Skeletal muscle tissue (tissue), 4 donors: ENCODE results near the gene OVCA2. TPM values are rescaled to one million over a fixed set of nuclear protein-coding genes. Genes with fewer than 3 reads are reported as not detected.
A peak's percentile ranks its signal among the peaks of the same experiment; 100 is the strongest.

ENCODE experiments used
- H3K27ac ChIP-seq: one replicate; pipeline ENCODE4 v1.7.0; 2013; ENCODE audit warnings: mild to moderate bottlenecking, low read depth, low read length, inconsistent platforms
- H3K27me3 ChIP-seq, 3 donors: one replicate each; pipeline ENCODE4 v1.7.0; 2013; ENCODE audit warnings: low read length in 3 of 3; ENCODE audit not compliant: control insufficient read depth in 3 of 3, insufficient read depth in 3 of 3
- H3K36me3 ChIP-seq, 3 donors: one replicate each; pipeline ENCODE4 v1.7.0; 2013; ENCODE audit warnings: low read length in 3 of 3; ENCODE audit not compliant: control insufficient read depth in 3 of 3, insufficient read depth in 3 of 3
- H3K4me1 ChIP-seq, 3 donors: one replicate each; pipeline ENCODE4 v1.7.0; 2013; ENCODE audit warnings: low read length in 3 of 3, mild to moderate bottlenecking in 3 of 3; ENCODE audit not compliant: control insufficient read depth in 3 of 3, insufficient read depth in 3 of 3
- H3K4me3 ChIP-seq, 3 donors: one replicate each; pipeline ENCODE4 v1.7.0; 2013; ENCODE audit warnings: low read length in 3 of 3
- H3K9ac ChIP-seq, 3 donors: one replicate each; pipeline ENCODE4 v1.7.0; 2013; ENCODE audit warnings: low read length in 3 of 3, mild to moderate bottlenecking in 3 of 3, moderate library complexity in 2 of 3, low read depth in 1 of 3
- H3K9me3 ChIP-seq, 3 donors: one replicate each; pipeline ENCODE4 v1.7.0; 2013; ENCODE audit warnings: low read length in 3 of 3; ENCODE audit not compliant: control insufficient read depth in 3 of 3
- total RNA-seq: library from RNA; depleted of rRNA; stranded (reverse); fragments of >200 nt; gene quantifications from one replicate; pipeline ENCODE4 v1.2.3, GENCODE V29; 2014
- donor health status: Osteomylitis.

The OVCA2 gene
- total RNA-seq, 1 donor from 2014 or later = 24.0 TPM

DNA sequence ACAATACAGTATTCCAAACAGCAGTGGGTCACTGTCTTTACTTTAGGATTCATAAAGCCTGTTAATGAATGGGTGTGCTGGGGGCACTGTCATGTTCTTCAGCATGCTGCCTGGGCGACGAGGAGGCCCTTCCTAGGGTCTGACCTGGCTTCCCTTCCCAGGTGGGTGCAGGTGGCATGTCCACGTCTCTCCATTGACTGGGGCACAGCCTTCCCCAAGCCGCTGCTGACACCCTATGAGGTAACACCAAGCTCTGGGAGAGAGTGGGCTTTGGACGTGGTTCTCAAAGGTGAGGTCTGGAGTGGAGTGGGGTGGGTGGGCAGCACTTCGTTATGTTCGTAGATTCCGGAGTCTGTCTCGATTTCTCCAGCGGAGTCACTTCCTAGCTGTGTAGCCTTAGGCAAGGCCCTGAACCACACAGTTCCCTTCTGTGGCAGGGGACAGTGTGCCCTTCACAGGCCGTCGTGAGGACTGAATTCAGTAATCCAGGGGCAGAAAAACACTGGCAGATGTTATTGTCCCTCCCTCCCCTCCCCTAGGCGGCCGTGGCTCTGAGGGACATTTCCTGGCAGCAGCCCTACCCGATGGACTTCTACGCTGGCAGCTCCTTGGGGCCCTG is 771 bp upstream of the OVCA2 start:
- H3K27ac ChIP-seq = peak overlapping the region; percentile 86

DNA sequence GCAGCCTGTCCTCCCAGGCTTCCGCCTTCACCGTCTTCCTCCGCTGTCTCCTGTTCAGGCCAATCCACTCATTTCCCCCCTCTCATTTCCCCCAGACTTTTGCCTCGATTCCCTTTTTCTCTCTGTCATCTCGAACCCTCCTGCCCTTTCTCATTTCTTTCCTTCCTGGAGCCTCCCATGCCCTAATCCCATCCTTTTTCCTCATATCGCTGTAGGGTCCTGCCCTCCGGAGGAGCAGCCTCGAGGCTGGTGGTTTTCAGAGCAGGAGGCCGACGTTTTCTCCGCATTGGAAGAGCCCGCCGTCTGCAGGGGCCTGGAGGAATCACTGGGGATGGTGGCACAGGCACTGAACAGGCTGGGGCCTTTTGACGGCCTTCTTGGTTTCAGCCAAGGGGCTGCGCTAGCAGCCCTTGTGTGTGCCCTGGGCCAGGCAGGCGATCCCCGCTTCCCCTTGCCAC is 597 bp downstream of the OVCA2 start:
- Histone ChIP-seq H3K27ac (peak overlapping the region; percentile 86), H3K36me3 (peaks cover 36 to 37% (median 37%) of the 10 kb centered on the region in 3 donors), H3K9me3 (no peaks in the 10 kb centered on the region), H3K4me1 (peaks cover 17 to 35% (median 24%) of the 10 kb centered on the region in 3 donors), H3K27me3 (no peaks in the 10 kb centered on the region), H3K4me3 (peak overlapping the region; percentile 83 to 92 (median 90)), H3K9ac (peak overlapping the region; percentile 85 to 89 (median 87))

More for the DNA sequence above, 771 bp upstream of the OVCA2 start:
- Histone ChIP-seq H3K27me3 (no peaks in the 10 kb centered on the region), H3K9ac (peak overlapping the region in 2 of 3 donors; percentile 87 to 89), H3K4me1 (peaks cover 17 to 35% (median 24%) of the 10 kb centered on the region in 3 donors), H3K9me3 (no peaks in the 10 kb centered on the region), H3K36me3 (peaks cover 49 to 51% (median 50%) of the 10 kb centered on the region in 3 donors), H3K4me3 (peak overlapping the region; percentile 71 to 90 (median 83))

DNA sequence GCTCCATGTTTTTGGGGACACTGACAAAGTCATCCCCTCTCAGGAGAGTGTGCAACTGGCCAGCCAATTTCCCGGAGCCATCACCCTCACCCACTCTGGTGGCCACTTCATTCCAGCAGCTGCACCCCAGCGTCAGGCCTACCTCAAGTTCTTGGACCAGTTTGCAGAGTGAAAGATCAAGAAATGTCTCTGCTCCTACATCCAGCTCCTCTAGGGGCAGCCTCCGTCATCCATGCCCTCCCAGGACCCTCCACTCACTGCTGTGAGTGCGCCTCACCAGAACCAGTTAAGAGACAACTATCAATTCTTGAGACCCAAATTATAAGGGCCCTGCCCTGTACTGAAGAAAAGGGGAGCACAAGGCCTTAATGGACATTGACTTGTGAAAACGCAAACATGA is 1.1 kb downstream of the OVCA2 start:
- no peaks in the 10 kb centered on the region for H3K9me3 ChIP-seq
- H3K36me3 ChIP-seq = peaks cover 32 to 34% (median 32%) of the 10 kb centered on the region in 3 donors
- H3K4me3 ChIP-seq = peak overlapping the region; percentile 83 to 92 (median 90)
- H3K27me3 ChIP-seq = no peaks in the 10 kb centered on the region
- peak overlapping the region; percentile 86 for H3K27ac ChIP-seq
- peak overlapping the region; percentile 85 to 89 (median 87) for H3K9ac ChIP-seq
- H3K4me1 ChIP-seq = peaks cover 17 to 35% (median 24%) of the 10 kb centered on the region in 3 donors

DNA sequence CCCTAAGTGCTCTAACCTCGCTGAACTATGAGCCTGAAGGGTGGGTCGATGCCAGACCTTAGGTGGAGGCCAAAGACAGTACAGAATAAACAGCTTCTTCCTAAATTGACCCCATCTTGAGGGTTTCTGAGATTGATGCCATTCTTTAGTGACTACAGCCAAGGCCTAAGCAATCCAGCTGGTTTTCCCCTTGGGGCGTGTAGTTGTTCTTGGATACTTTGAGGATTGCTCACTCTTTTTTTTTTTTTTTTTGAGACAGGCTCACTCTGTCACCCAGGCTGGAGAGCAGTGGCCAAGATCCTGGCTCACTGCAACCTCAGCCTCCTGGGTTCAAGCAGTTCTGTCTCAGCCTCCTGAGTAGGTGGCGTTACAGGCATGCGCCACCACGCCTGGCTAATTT is 2.0 kb downstream of the OVCA2 start:
- peaks cover 24 to 28% (median 26%) of the 10 kb centered on the region in 3 donors for H3K36me3 ChIP-seq
- no peaks in the 10 kb centered on the region for H3K9me3 ChIP-seq
- H3K4me3 ChIP-seq = no peak overlapping the region
- H3K4me1 ChIP-seq = peaks cover 20 to 37% (median 26%) of the 10 kb centered on the region in 3 donors
- no peak overlapping the region for H3K27ac ChIP-seq
- no peak overlapping the region for H3K9ac ChIP-seq
- H3K27me3 ChIP-seq = peaks cover 0 to 3% (median 0%) of the 10 kb centered on the region in 3 donors

DNA sequence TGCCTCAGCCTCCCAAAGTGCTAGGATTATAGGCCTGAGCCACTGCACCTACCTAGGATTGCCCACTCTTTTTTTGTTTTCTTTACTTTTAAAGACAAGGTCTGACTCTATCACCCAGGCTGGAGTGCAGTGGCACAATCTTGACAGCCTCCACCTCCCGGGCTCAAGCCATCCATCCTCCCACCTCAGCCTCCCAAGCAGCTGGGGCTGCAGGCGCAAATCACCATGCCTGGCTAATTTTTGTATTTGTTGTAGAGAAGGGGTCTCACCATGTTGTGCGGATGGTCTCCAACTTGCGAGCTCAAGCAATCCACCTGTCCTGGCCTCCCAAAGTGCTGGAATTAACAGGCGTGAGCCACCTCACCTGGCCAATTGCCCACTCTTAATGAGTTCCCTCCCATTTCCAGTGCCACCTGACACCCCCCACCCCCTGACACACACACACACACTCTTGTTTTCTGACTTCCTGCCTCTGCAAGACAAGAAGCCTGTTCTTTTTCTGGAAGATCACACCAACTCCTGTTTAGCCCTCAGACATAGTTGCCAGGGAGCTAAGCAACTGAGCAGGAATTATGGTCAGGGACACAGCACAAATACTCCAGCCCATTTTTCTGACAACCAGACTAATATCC is 2.6 kb downstream of the OVCA2 start:
- Histone ChIP-seq H3K27ac (no peak overlapping the region), H3K4me1 (peaks cover 24 to 43% (median 30%) of the 10 kb centered on the region in 3 donors), H3K9ac (no peak overlapping the region)

DNA sequence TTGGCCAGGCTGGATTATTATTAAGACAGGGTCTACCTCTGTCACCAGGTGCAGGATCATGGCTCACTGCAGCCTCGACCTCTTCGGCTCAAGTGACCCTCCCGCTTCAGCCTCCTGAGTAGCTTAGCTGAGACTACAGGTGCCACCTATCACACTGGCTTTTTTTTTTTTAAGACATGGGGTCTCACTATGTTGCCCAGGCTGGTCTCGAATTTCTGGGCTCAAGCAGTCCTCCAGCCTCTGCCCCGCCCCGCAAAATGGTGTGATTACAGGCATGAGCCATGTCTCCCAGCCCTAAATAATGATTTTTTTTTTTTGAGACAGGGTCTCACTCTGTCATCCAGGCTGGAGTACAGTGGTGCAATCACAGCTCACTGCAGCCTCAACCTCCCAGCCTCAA is 5.8 kb downstream of the OVCA2 start:
- no peak overlapping the region for H3K27ac ChIP-seq
- H3K4me1 ChIP-seq = peaks cover 21 to 29% (median 24%) of the 10 kb centered on the region in 3 donors
- peaks cover 11 to 14% (median 12%) of the 10 kb centered on the region in 3 donors for H3K36me3 ChIP-seq
- no peak overlapping the region for H3K9ac ChIP-seq
- H3K27me3 ChIP-seq = peaks cover 0 to 19% (median 9%) of the 10 kb centered on the region in 3 donors
- no peaks in the 10 kb centered on the region for H3K9me3 ChIP-seq
- no peak overlapping the region for H3K4me3 ChIP-seq

More for the DNA sequence above, 2.6 kb downstream of the OVCA2 start:
- Histone ChIP-seq H3K27me3 (peaks cover 0 to 8% (median 0%) of the 10 kb centered on the region in 3 donors), H3K36me3 (peaks cover 23 to 27% (median 25%) of the 10 kb centered on the region in 3 donors), H3K9me3 (no peaks in the 10 kb centered on the region), H3K4me3 (no peak overlapping the region)

DNA sequence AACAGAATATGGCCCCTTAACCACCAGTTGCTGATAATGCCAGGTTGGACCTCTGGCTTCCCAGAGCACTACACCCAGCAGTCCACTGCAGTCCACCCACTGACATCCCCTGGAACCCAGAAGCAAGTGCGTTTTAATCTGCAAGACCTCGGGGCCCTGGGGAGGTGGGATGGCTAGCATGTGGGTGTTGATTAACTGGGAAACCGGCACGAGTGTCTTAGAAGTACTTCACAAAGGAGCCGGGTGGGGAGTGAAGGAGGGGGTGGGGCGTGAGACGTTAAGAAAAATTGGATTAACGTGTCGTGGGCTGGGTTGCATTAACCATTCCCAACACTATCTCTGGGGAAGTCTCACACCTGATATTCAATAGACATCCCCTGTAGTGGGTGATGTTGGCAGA is 7.0 kb downstream of the OVCA2 start:
- Histone ChIP-seq H3K27ac (no peak overlapping the region), H3K9ac (peak overlapping the region in 2 of 3 donors; percentile 48 to 66), H3K4me3 (peak overlapping the region in 1 of 3 donors; percentile 65), H3K27me3 (peaks cover 0 to 24% (median 9%) of the 10 kb centered on the region in 3 donors), H3K36me3 (peaks cover 0 to 4% (median 3%) of the 10 kb centered on the region in 3 donors), H3K9me3 (no peaks in the 10 kb centered on the region), H3K4me1 (peaks cover 11 to 17% (median 17%) of the 10 kb centered on the region in 3 donors)

DNA sequence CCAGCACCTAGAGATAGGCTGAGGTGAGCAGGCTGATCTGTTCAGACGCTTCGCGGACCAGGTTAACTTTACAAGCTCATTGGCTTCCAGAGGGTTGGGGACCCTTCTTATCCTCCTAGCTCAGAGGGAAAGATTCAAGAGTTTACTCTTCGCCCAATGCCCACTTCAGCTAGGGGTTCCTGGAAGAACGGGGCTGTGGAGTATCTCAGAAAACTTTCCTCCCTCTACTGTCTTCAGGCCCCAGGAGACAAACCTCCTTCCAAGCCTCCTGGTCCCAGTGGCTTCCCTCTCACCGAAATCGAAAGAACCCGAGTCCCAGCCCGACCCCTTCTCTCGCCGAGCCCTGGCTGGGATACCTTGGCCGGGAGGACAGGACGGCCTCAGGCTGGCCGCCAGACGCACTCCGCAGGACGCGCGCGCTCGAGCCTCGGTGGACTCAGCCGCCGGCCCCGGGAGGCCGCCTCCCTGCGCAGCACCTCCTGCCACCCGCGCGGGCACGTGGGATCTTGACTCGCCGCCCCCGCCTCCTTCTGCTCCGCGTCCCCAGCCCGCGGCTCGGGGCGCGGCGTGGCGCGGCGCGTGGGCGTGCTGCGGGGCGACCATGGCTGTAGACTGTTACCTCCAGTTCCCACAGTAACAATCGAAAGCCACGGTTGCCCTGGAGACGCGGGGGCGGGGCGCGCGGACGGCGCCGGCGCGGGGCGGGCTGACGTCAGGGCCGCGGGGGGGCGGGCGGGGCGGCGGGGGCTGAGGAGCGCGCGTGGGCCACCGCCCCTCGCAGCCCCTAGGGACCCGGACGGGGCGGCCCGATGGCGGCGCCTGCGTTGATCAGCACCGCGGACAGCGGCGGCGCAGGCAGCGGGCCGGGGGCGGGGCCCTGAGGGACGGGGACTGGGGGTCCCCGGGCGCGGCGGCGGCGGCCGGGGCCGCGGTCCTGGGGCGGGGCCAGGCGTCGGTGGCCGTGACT is 7.8 kb downstream of the OVCA2 start:
- Histone ChIP-seq H3K4me3 (peak overlapping the region; percentile 65 to 85 (median 76)), H3K27me3 (peaks cover 0 to 32% (median 11%) of the 10 kb centered on the region in 3 donors), H3K36me3 (no peaks in the 10 kb centered on the region), H3K9me3 (no peaks in the 10 kb centered on the region), H3K9ac (peak overlapping the region; percentile 12 to 66 (median 48)), H3K27ac (peak overlapping the region; percentile 51), H3K4me1 (peaks cover 18 to 23% (median 20%) of the 10 kb centered on the region in 3 donors)

DNA sequence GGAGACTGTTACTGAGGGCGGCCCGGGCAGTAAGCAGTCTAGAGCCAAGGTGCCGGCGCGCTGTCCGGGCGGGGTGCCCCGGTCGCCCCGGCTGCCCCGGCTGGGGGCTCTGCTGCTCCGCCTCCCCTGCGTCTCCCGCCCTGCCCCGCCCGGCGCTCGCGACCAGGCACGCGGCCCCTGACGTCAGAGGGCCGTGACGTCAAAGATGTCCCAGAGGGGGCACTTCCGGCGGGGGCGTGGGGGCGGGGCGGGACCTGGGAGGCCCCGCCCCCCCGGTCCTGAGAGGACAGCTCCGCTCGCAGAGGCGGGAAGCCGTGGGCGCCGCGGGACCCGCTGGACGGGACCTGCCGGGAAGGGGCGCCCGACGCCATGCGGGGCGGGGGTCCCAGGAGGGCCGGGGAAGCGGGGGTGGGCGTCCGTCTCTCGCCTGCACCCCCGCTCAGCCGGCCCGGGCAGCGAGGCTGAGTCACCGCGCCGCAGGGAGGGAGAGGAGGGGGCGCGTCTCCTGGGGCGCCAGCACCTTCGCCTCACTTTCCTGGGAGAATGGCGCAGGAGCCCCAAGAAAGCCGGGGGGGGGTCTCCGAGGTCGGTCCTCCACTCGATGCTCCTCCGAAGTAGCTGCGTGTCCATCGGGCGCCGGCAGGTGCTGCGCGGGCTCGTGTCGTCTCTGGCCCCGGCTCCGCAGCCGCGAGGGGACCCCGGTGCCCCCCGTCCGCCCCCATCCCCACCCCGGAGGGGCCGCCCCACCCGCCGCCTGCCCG is 8.7 kb downstream of the OVCA2 start:
- Histone ChIP-seq H3K27ac (no peak overlapping the region), H3K27me3 (peaks cover 0 to 33% (median 11%) of the 10 kb centered on the region in 3 donors), H3K9ac (no peak overlapping the region), H3K36me3 (no peaks in the 10 kb centered on the region), H3K4me3 (peak overlapping the region in 2 of 3 donors; percentile 54 to 56), H3K4me1 (peaks cover 19 to 24% (median 19%) of the 10 kb centered on the region in 3 donors), H3K9me3 (no peaks in the 10 kb centered on the region)
